GM18507 (cell line): ENCODE results near the gene KRT1.

Experiments
- DNase-seq: peaks from one replicate; pipeline ENCODE4 v3.0.0; 2011; ENCODE audit warnings: low read depth; ENCODE audit not compliant: insufficient read length; ENCODE audit errors: extremely low spot score
- FAIRE-seq: peaks from 2 replicates; lab custom pipeline; 2011; peaks lifted over from hg19 to GRCh38; lab: Jason Lieb, UNC

Gene KRT1

DNA sequence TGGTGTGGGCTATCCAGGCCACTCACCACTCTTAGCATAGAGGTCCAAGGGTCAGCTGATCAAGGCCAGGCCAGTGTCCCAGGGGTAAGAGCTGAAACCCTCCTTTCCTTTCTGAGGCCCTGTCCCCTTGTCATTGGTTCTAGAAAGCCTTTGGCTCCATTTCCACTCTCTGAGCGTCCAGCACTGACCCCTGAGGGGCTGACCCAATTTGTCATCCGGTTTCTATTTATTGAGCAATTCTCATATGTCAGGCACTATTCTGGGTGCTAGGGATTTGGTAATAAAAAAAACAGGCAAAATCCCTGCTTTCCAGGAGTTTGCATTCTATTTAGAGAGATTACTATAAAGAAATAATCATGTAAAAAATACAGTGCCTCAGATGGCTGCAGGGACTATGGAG, 19.8 kb upstream of the KRT1 start:
- FAIRE-seq (no peak), DNase-seq (no peak)

DNA sequence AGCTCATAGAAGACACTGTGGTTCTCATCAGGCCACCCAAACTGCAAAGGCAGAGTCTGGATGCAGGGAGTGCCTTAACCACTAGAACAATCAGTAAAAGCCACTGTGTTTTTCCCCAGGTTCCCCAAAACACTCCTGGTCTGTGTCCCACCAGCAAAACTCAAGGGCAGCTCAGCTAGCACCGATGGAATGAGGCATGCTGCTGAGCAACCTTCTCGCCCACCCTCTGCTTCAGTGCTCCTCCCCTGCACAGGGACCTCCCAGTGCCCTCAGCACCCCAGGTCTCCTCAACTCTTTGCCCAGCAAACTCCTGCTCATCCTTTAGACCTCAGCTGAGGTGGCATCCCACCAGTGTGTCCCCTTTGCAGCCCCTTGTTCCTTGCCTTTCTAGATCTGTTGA, 19.2 kb upstream of the KRT1 start:
- FAIRE-seq (no peak), DNase-seq (no peak)

DNA sequence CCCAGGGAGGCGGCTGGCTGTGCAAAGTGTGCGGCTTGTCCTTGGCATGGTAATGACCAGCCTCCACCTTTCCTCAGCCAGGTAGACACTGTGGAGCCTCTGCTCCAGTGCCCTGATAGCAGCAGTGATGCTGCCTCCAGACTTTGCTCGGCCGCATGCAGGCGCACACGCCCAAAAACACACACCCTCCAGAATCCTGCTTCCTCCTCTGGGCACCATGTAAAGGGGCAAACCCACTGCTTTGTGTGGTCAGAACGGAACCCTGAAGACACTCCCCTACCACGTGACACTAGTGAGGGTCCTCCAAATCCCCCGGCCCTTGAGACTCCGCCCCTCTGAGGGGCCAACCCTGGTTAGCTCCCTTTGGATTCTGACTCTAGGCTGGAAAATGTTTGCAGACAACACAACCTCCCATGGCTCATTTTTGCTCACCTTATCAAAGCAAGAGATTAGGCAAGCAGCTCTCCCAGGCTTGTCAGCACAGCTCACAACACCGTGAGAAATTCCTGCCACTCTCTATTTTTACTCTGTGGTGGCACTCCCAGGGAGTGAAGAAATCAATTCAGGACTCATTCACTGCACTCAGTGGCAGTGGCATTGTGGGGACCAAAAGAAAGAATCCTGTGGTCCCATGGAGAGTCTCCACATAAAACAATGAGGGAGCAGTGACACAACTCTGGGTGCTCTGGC, 18.6 kb upstream of the KRT1 start:
- DNase-seq (no peak), FAIRE-seq (no peak)

DNA sequence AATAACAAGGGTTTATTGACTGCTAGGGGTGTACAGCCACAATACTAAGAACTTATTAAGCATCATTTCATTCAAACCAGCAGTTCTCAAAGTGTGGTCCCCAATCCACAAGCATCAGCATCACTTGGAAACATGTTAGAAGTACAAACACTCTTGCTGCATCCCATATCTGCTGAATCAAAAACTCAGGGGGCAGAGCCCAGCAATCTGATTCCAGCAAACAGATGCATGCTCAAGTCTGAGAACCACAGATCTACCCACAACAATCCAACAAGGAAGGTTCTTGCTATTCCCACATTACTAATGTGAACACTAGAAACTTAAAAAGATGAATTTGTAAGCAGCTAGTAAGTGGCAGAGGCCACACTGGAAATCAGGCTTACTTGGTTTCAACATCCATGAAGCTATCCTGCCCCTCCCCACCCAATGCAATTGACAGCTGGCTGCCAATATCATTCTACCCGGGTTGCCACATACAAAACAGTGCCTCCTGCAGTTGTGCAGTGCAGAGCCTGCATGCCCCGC, 16.9 kb upstream of the KRT1 start:
- no peak for FAIRE-seq
- DNase-seq, result no peak

DNA sequence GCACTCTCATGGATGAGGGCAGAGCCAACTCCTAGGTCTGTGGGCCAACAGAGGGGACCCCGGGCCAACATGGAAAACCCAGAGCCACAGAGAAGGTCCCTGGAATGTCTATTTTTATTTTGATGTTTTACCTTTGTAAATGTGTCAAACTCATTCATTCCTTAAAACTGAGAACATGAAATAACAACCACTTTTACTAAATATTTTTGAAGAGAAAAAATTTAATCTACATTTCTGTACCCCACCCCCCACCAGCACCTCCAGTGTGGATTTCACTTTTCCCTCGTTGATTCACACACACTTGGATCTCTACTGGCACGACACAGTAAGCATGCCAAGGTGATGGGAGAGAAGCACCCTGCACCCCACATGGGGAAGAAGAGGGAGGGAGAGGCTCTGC, 16.4 kb upstream of the KRT1 start:
- FAIRE-seq (no peak), DNase-seq (no peak)

DNA sequence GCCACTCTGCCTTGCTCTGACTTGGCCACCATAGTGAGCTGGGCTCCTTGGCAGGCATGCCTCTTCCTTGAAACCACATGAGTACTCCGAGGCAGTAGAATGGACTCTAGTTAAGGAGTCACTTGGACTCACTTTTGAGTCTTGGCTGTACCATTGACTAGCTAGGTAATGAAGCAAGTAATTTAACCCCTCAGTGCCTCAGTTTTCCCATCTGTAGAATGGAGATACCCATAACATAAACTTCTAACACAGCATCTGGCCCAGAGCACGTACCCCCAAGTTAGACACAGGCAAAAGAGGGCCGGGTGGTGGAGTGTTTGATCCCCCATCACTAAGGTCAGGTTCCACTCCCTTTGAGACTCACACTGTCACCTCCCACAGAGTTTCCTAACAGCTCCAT, 14.8 kb upstream of the KRT1 start:
- no peak for FAIRE-seq
- DNase-seq, result no peak

DNA sequence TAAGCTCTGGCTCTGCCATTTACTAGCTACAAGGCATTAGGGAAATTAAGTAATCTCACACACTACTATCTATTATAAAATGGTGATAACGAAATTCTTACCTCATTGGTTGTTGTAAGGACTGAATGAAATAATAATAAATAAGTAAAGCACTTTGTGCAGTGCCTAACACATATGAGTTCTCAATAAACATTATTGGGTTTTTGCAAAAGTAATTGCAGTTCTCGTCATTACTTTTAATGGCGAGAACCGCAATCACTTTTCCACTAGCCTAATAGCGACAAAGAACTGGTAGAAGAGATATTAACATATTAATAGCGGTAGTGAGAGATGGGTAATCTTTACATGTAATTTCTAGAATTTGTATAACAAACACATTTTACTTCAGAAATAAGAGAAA, 13.9 kb upstream of the KRT1 start:
- DNase-seq, result no peak

DNA sequence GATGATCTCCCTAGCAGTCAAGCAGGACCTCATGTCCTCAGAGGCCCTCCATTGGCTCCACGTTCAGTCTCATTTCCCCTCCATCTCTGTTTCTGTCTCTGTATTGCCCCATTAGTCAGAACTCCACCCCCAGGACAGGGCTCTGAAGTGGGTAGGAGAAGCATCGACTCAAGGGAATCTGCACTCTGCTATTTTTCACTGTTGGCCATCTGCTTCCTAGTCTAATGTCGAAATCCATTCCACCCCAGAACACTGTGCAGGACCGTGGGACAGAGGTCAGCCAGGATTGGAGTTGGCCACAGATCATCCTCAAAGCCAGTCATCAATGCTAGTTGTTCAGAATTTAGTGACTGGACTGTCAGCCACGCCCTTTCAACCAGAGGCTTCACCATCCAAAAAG, 13.1 kb upstream of the KRT1 start:
- no peak for FAIRE-seq
- DNase-seq, result no peak

More for the DNA sequence above, 13.9 kb upstream of the KRT1 start:
- FAIRE-seq, result no peak

DNA sequence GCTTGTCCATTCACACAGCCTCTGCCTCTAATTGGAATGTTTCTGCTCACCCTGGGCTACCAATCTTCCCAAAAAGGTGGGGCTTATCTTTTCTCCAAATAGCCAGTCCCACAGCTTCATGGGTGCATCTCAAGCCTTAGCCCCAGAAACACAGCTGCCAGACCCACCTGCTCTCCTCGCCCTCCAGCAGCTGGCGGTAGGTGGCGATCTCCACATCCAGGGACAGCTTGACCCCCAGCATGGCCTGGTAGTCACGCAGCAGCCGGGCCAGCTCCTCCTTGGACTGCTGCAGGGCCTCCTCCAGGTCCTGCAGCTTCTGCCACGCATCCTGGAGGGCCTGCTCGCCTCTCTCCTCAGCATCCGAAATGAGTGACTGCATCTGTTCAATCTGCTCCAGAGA, 12.0 kb upstream of the KRT1 start:
- no peak for FAIRE-seq

DNA sequence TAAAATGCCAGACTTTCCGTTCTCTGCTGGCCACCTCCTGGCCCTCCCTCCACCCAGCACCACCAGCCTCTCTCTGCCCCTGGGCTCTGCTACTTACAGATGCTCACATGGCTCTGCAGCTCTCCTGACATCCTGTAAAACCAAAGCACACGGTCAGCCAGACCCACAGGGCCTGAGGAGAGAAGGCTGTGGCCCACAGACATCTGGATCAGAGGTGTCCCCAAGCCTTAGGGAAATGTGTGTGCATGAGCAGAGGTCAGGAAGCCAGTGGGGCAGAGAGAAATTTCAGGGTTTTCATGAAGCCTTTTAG, 11.6 kb upstream of the KRT1 start:
- no peak for DNase-seq
- no peak for FAIRE-seq

More for the DNA sequence above, 12.0 kb upstream of the KRT1 start:
- DNase-seq, result no peak

DNA sequence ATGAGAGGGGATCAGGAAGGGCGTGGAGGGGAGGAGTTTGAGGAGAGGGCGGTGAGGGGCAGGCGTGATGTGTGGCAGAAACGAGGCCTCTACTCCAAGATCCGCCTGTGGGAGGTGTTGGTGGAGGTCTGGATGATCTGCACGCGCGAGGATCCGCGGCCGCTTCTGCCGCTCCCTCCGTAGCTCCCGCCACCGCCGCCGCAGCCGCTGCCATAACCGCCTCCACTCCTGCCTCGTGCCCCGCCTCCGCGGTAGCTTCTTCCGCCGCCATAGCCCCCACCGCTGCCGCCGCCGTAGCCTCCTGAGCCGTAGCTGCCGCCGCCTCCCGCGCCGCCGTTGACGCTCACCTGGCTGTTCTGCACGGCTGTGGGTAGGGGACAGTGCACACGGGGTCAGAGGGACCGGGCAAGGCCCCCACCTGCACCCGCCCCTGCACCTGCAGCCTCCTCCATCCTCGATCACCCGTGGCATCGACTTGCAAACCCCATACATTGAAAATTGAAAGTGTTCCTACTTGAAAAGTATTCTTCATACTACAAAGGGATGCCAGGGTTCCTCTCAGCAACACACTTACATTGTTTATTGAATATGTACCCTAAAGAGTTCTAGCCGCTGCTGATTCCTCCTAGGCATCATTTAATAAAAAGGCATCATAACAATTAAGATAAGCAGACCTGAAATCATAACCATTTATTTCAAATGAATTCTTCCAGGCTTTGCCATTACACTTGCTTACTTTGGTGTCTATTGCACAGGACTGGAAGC, 11.1 kb upstream of the KRT1 start:
- FAIRE-seq (no peak), DNase-seq (no peak)

DNA sequence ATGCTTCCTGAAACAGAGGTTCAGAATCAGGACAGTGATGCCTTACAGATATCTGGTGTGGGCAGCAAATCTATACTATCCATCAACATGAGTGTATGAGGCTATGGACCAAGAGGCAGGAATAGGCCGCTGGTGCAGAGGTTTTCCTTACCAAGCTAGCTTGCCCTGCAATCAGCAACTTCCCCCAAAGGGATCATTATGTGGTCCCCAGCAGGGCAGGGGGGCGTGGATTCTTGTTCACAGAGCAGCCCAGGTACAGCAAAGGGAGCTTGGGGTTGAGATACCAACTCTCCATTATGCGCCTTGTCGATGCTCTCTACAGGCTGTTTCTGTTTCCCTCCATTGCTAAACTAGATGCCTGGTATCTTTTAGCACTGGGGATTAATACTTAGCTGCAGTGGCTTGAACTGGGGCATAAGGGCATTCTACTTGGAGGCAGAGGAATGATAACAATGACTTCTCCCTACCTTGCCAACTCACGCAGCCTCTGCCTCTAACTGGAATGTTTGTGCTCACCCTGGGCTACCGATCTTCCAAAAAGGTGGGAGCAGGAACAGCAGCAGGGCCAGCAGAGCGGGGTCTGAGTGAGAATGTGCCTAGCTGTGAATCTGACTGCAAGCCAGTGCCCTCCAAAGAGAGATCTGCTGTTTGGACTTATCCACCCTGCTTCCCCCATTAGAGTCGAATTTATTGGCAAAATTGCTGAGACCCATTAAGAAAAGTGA, 10.3 kb upstream of the KRT1 start:
- no peak for FAIRE-seq
- DNase-seq, result no peak

DNA sequence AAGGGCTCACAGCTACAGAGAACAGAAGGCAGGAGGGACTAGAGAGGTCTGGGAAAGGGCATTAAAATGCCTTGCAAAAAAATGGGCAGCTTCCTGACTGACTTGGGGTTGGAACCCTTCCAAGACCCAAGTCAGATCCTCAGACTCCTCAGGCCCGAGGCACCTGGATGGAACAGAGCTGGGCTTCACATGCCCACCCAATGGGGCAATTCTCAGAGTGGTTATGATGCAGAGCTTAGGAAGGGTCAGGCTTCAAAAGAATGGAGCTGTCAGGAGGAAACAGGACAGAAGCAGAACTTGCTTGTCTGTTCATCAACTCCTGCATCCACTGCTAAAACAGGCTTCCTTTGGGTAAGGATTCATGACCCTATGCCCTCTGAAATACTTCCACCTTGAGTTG, 9.7 kb upstream of the KRT1 start:
- DNase-seq (no peak), FAIRE-seq (no peak)

DNA sequence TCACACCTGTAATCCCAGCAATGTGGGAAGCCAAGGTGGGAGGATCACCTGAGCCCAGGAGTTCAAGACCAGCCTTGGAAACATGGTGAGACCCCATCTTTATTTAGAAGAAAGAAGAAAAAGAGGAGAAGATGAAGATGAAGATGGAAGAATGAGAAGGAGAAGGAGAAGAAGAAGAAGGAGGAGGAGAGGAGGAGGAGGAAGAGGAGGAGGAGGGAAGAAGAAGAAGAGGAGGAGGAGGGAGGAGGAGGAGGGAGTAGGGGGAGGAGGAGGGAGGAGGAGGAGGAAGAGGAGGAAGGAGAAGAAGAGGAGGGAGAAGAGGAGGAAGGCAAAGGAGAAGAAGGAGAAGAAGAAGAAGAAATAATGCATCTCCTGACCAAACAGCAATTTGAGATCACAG, 9.0 kb upstream of the KRT1 start:
- FAIRE-seq (no peak), DNase-seq (no peak)

DNA sequence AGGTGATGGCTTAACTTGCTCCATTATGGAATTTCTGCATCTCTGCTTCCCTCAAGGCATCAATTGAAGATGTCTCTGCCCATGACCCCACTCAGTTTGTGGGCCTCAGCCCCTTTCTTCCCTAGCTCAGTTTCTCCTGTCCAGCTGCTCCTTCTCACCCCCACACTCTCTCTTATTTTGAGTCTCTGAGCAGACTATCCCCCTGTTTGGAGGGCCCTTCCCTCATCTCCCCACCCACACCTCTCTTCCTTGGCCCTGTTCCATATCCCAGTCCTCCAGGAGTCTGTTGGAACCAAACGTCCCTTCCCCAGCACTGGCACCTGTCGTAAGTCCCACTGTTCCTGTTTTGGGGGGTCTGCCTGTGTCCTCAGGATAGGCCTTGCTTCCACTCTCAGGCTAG, 8.3 kb upstream of the KRT1 start:
- DNase-seq, result no peak
- FAIRE-seq, result no peak

DNA sequence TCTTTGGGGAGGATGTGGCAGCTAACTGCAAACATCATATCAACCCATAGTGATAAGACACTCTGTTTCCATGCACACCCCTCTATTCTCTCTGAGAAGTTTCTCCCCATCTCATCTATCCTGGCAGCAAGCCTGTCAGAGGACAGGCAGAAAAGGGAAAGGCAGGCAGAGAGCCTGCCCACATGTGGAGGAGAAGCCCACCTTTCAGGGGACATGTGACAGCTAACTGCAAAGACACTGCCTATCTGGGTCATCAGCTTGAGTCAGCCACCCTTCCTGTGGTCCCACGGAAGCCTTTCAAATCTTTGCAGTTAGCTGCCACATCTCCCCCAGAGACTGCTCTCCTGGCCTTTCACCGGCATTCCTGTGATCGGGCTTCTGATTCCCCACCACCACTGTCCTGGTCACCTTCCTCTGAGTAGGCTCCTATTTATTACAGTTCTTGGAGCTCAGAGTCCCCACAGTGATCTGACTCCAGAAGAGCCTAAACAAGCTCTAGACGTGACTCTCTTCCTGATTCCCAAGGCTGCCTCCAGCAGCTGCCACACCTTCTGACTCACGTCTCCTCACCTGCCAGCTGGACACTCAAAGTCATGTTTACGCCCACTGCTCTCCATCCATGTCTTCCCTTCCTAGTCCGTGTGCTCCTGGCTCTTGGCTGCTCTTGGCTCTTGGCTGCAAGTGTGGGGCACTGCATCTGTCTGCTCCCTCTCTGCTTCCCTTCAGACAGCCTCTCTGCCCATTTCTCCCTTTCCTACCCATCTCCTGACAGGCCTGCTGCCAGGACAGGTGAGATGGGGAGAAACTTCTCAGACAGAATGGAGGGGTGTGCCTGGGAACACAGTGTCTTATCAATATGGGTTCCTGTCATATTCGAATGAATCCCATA, 7.5 kb upstream of the KRT1 start:
- DNase-seq (no peak), FAIRE-seq (no peak)

DNA sequence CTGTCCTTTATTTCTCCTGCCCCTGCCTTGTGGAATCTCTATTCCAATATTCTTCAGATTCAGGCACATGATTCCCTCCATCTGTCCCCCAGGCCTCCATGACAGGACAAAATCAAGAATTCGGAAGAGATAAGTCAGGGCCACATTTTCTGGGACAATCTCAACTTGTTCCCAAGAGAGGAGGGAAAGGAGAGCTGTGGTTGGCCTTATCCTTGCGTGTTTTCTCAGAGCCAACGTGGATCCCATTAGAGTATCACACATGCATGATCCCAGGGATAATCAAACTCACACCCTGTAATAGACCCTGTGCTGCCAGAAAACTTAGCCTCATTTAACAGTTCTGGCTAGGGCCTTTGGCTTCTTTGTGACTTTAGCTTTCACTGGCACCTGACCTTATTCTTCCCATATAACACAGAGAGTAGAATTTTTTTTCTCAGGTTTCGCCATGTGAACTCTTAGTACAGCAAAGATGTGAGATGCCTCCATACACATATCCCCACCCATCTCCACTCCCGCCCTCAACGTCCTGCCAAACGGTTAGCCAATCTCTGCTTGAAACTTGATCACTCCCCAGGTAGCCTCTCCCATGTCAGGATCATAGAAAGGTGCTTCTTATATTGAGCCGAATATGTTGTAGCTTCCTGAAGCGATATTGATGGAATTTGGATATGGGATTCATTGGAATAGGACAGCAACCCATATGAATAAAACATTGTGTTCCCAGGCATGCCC, 6.7 kb upstream of the KRT1 start:
- DNase-seq (no peak), FAIRE-seq (no peak)

DNA sequence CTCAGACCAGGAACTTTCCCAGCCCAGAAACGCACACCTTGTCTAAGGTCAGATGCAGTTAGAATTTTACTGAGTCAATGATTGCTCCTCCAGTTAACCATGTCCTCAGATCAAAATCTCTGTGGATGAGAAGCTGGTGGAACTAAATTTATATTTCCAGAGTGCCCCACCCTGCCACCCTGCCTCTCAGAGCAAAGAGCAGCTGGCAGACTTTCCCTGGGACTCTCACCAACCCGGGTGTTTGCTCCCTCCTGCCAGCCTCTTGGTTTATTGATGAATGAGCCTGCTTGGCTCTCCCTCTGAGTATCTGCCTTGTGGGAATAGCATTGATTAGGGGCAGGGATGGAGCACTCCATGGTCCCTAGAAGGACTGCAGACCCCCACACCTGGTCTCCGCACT, 5.9 kb upstream of the KRT1 start:
- FAIRE-seq, result no peak
- no peak for DNase-seq

DNA sequence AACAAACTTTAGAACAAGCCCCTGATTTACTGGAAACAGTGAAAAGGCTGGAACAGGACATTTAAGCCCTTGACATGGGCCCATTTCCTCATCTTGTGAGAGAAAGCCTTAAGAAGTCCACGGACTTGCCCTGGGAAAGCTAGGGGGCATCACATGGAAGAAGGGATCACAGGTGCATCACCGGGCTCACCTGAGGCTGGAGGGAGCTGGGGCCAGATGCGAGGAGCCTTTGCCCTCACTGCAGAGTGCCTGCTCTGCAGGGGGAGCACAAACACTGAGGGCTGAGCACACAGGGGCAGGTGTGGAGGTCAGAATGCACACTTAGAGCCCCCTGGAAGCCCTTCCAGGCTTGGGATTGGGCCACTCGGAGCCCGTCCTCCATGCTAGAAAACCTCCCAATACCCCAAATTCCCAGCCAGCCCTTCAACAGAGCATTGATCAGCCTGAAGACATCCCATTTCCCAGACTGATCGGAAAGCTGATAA, 5.2 kb upstream of the KRT1 start:
- no peak for FAIRE-seq
- DNase-seq, result no peak
